NCI-H748 treated with DMSO at 0.1 percent for 48 hours (cell line): Measurements from ENCODE around the gene CEL.
"Not testable (repeated sequence)": the region's sequence is repeated elsewhere in the genome, so short reads cannot be mapped to it uniquely, and the experiment has no call there.

Experiments
- DNase-seq: peaks from one replicate; lab custom pipeline; 2025; lab: John Stamatoyannopoulos, UW

Gene CEL

GRCh38 chr9:133086212-133086860 lies 24.6 kb downstream of the CEL start:
- not testable (repeated sequence) for DNase-seq

GRCh38 chr9:133086894-133087293 lies 25.1 kb downstream of the CEL start:
- no peak for DNase-seq

GRCh38 chr9:133087429-133088145 lies 25.8 kb downstream of the CEL start:
- DNase-seq = no peak

- no peak for DNase-seq
Observed at GRCh38 chr9:133088146-133088750, 26.5 kb downstream of the CEL start.

GRCh38 chr9:133088756-133089155 lies 27.0 kb downstream of the CEL start:
- no peak for DNase-seq

GRCh38 chr9:133089271-133089671 lies 27.5 kb downstream of the CEL start:
- no peak for DNase-seq

- DNase-seq = no peak
Observed at GRCh38 chr9:133090187-133090586, 28.4 kb downstream of the CEL start.

- no peak for DNase-seq
Observed at GRCh38 chr9:133090752-133091385, 29.1 kb downstream of the CEL start.

- DNase-seq = not testable (repeated sequence)
Observed at GRCh38 chr9:133094351-133094750, 32.6 kb downstream of the CEL start.

- no peak for DNase-seq
Observed at GRCh38 chr9:133094842-133095393, 33.1 kb downstream of the CEL start.

- no peak for DNase-seq
Observed at GRCh38 chr9:133098104-133098754, 36.4 kb downstream of the CEL start.

- no peak for DNase-seq
Observed at GRCh38 chr9:133098871-133099270, 37.1 kb downstream of the CEL start.

- no peak for DNase-seq
Observed at GRCh38 chr9:133099726-133100505, 38.1 kb downstream of the CEL start.

GRCh38 chr9:133100506-133101355 lies 39.0 kb downstream of the CEL start:
- no peak for DNase-seq

- no peak for DNase-seq
Observed at GRCh38 chr9:133101356-133102189, 39.8 kb downstream of the CEL start.

- DNase-seq = no peak
Observed at GRCh38 chr9:133102190-133103021, 40.6 kb downstream of the CEL start.

- no peak for DNase-seq
Observed at GRCh38 chr9:133103183-133103986, 41.6 kb downstream of the CEL start.
